Fibroblast of lung (primary cell): Measurements from ENCODE around the gene KCTD2. TPM values are rescaled to one million over a fixed set of nuclear protein-coding genes. Genes with fewer than 3 reads are reported as not detected.

ENCODE experiments used
- DNase-seq, 2 donors: peaks; one replicate each; pipeline versions ENCODE4 v3.0.0 to v3.0.0-alpha.2; 2010; ENCODE audit warnings: low read depth in 2 of 2
- H2AFZ ChIP-seq: 2 replicates; pipeline ENCODE4 v1.5.1; 2012; ENCODE audit warnings: low read length, control low read depth, inconsistent platforms
- H3K27ac ChIP-seq: 2 replicates; pipeline ENCODE4 v1.5.1; 2011; ENCODE audit warnings: low read length, control low read depth; ENCODE audit not compliant: insufficient read depth
- H3K27me3 ChIP-seq: 2 replicates; pipeline ENCODE4 v1.5.1; 2011; ENCODE audit warnings: mild to moderate bottlenecking, low read length; ENCODE audit not compliant: control insufficient read depth, insufficient read depth
- H3K36me3 ChIP-seq: 2 replicates; pipeline ENCODE4 v1.5.1; 2011; ENCODE audit warnings: low read length; ENCODE audit not compliant: control insufficient read depth, insufficient read depth
- H3K4me1 ChIP-seq: 2 replicates; pipeline ENCODE4 v1.5.1; 2011; ENCODE audit warnings: low read length; ENCODE audit not compliant: control insufficient read depth, insufficient read depth; ENCODE audit errors: extremely low read depth
- H3K4me2 ChIP-seq: 2 replicates; pipeline ENCODE4 v1.5.1; 2011; ENCODE audit warnings: low read length, control low read depth; ENCODE audit not compliant: insufficient read depth; ENCODE audit errors: extremely low read depth
- H3K4me3 ChIP-seq, 4 experiments: fragments of 200-600 bp in 1 of 4; sonication (generic) in 1 of 4; replicated peaks in 1 of 4; 2 replicates each; pipeline ENCODE4 v1.5.1; 2011 to 2016; ENCODE audit warnings: low read length in 4 of 4, low read depth in 3 of 4, mild to moderate bottlenecking in 3 of 4, control low read depth in 2 of 4, inconsistent platforms in 1 of 4, mixed read lengths in 1 of 4; ENCODE audit not compliant: insufficient read depth in 1 of 4; ENCODE audit errors: control extremely low read depth in 1 of 4
- H3K79me2 ChIP-seq: 2 replicates; pipeline ENCODE4 v1.5.1; 2012; ENCODE audit warnings: mild to moderate bottlenecking, low read length, inconsistent platforms; ENCODE audit not compliant: control insufficient read depth, insufficient read depth
- H3K9ac ChIP-seq: 2 replicates; pipeline ENCODE4 v1.5.1; 2011; ENCODE audit warnings: mild to moderate bottlenecking, low read length, control low read depth; ENCODE audit not compliant: insufficient read depth
- H3K9me3 ChIP-seq: 2 replicates; pipeline ENCODE4 v1.5.1; 2012; ENCODE audit warnings: low read depth, low read length; ENCODE audit not compliant: control insufficient read depth, insufficient read depth
- H4K20me1 ChIP-seq: 2 replicates; pipeline ENCODE4 v1.5.1; 2011; ENCODE audit warnings: low read length; ENCODE audit not compliant: control insufficient read depth, insufficient read depth; ENCODE audit errors: extremely low read depth
- CTCF ChIP-seq, 2 donors: IDR thresholded peaks in 1 of 2; conservative IDR thresholded peaks in 1 of 2; 1 replicate in 1 of 2; 2 replicates in 1 of 2; pipeline ENCODE4 v1.5.1; 2011 to 2012; ENCODE audit warnings: low read length in 2 of 2, control low read depth in 1 of 2, inconsistent platforms in 1 of 2, low read depth in 1 of 2, mild to moderate bottlenecking in 1 of 2
- EZH2 ChIP-seq: IDR thresholded peaks from 2 replicates; pipeline ENCODE4 v1.5.1; 2012; ENCODE audit warnings: low read length, control low read depth, mild to moderate bottlenecking; ENCODE audit errors: missing control alignments
- polyA plus RNA-seq, 2 donors: library from polyadenylated mRNA; depleted of rRNA in 1 of 2; stranded (reverse) in 1 of 2; unstranded in 1 of 2; fragments of >200 nt; gene quantifications; 2 replicates each; pipeline ENCODE4 v1.2.1, GENCODE V29; 2011 to 2012; ENCODE audit warnings: missing spikeins in 1 of 2
- total RNA-seq: library from RNA; depleted of rRNA; stranded (reverse); fragments of >200 nt; gene quantifications from 2 replicates; pipeline ENCODE4 v1.2.1, GENCODE V29; 2014

The KCTD2 gene
- total and polyA plus RNA-seq, 2 donors (not counting 1 experiment from before 2014, with no cell fraction given), result 17.7 to 29.5 TPM

GRCh38 chr17:75006653-75007052 lies 40.4 kb upstream of the KCTD2 start:
- H3K9me3 ChIP-seq, result no peaks in the 10 kb centered on the region
- no peak overlapping the region for H3K4me2 ChIP-seq
- no peak overlapping the region for H2AFZ ChIP-seq
- no peak for DNase-seq
- no peaks in the 10 kb centered on the region for H4K20me1 ChIP-seq
- no peak overlapping the region for H3K4me3 ChIP-seq
- peaks cover 3% of the 10 kb centered on the region for H3K4me1 ChIP-seq
- H3K27me3 ChIP-seq, result no peaks in the 10 kb centered on the region
- no peaks in the 10 kb centered on the region for H3K79me2 ChIP-seq
- TF ChIP-seq EZH2, result no peak
- TF ChIP-seq CTCF (conservative IDR thresholded peaks at IDR 0.05 in 1 of 2, IDR thresholded peaks at IDR 0.05 in 1 of 2; ENCODE audit: low read depth in 1 of 2, low read length in 2 of 2), result no peak
- no peak overlapping the region for H3K9ac ChIP-seq
- H3K36me3 ChIP-seq, result peaks cover 12% of the 10 kb centered on the region
- no peak overlapping the region for H3K27ac ChIP-seq

- Histone ChIP-seq H3K79me2 (peaks cover 6% of the 10 kb centered on the region), H3K36me3 (peaks cover 6% of the 10 kb centered on the region), H4K20me1 (no peaks in the 10 kb centered on the region), H3K27ac (no peak overlapping the region), H2AFZ (no peak overlapping the region), H3K4me2 (no peak overlapping the region), H3K9ac (no peak overlapping the region), H3K27me3 (no peaks in the 10 kb centered on the region), H3K4me3 (no peak overlapping the region), H3K9me3 (no peaks in the 10 kb centered on the region), H3K4me1 (peaks cover 6% of the 10 kb centered on the region)
- TF ChIP-seq CTCF (conservative IDR thresholded peaks at IDR 0.05 in 1 of 2, IDR thresholded peaks at IDR 0.05 in 1 of 2; ENCODE audit: low read depth in 1 of 2, low read length in 2 of 2), result no peak
- no peak for TF ChIP-seq EZH2
- DNase-seq, result no peak
Measured at GRCh38 chr17:75008373-75008772, 38.7 kb upstream of the KCTD2 start.

- DNase-seq, result no peak
Measured at GRCh38 chr17:75009139-75009724, 37.8 kb upstream of the KCTD2 start.

More at GRCh38 chr17:75009139-75009724, 37.8 kb upstream of the KCTD2 start:
- Histone ChIP-seq H3K4me2 (no peak overlapping the region), H3K4me1 (peaks cover 11% of the 10 kb centered on the region), H4K20me1 (no peaks in the 10 kb centered on the region), H3K27ac (no peak overlapping the region), H3K27me3 (no peaks in the 10 kb centered on the region), H3K9me3 (no peaks in the 10 kb centered on the region), H3K79me2 (peaks cover 11% of the 10 kb centered on the region), H3K9ac (no peak overlapping the region), H3K4me3 (no peak overlapping the region), H3K36me3 (no peaks in the 10 kb centered on the region), H2AFZ (no peak overlapping the region)
- TF ChIP-seq CTCF (conservative IDR thresholded peaks at IDR 0.05 in 1 of 2, IDR thresholded peaks at IDR 0.05 in 1 of 2; ENCODE audit: low read depth in 1 of 2, low read length in 2 of 2) (no peak), EZH2 (no peak)
